KMS-11 (cell line): ENCODE measurements around the gene CYSTM1.

Experiments used
- H2AFZ ChIP-seq: fragments of 200-600 bp; sonication (generic); 2 replicates; pipeline ENCODE4 v1.6.1; 2016; ENCODE audit warnings: antibody characterized with exemption, mixed run types, low read depth
- H3K27ac ChIP-seq: fragments of 200-600 bp; sonication (generic); 2 replicates; pipeline ENCODE4 v1.6.1; 2016; ENCODE audit warnings: mild to moderate bottlenecking, mixed run types
- H3K27me3 ChIP-seq: fragments of 200-600 bp; sonication (generic); 2 replicates; pipeline ENCODE4 v1.6.1; 2017; ENCODE audit warnings: mild to moderate bottlenecking, low read depth, mixed run types, moderate library complexity; ENCODE audit not compliant: insufficient read depth
- H3K36me3 ChIP-seq: fragments of 200-600 bp; sonication (generic); 2 replicates; pipeline ENCODE4 v1.6.1; 2017; ENCODE audit warnings: mild to moderate bottlenecking, mixed run types; ENCODE audit not compliant: insufficient read depth
- H3K4me1 ChIP-seq: fragments of 200-600 bp; sonication (generic); 2 replicates; pipeline ENCODE4 v1.6.1; 2016; ENCODE audit warnings: mild to moderate bottlenecking, low read depth, mixed run types; ENCODE audit not compliant: poor library complexity, severe bottlenecking
- H3K4me2 ChIP-seq: fragments of 200-600 bp; sonication (generic); 2 replicates; pipeline ENCODE4 v1.7.0; 2016; ENCODE audit warnings: mild to moderate bottlenecking, mixed run types
- H3K4me3 ChIP-seq: fragments of 200-600 bp; sonication (generic); IDR thresholded peaks from 2 replicates; pipeline ENCODE4 v1.6.1; 2017; ENCODE audit warnings: low read depth, low read length, mixed read lengths; ENCODE audit not compliant: insufficient read depth
- H3K79me2 ChIP-seq: fragments of 200-600 bp; sonication (generic); 2 replicates; pipeline ENCODE4 v1.6.1; 2016; ENCODE audit warnings: low read depth, mixed run types; ENCODE audit not compliant: insufficient read depth
- H3K9ac ChIP-seq: fragments of 200-600 bp; sonication (generic); 2 replicates; pipeline ENCODE4 v1.6.1; 2016; ENCODE audit warnings: mild to moderate bottlenecking, mixed run types
- H4K20me1 ChIP-seq: fragments of 200-600 bp; sonication (generic); 2 replicates; pipeline ENCODE4 v1.6.1; 2016; ENCODE audit warnings: mild to moderate bottlenecking, mixed run types; ENCODE audit not compliant: insufficient read depth
- TF ChIP-seq, protein P1 (sequence below): fragments of 200-600 bp; sonication (generic); conservative IDR thresholded peaks from 2 replicates; pipeline ENCODE4 v1.6.1; 2017; ENCODE audit warnings: low read depth, mild to moderate bottlenecking, antibody characterized with exemption, low read length, moderate library complexity, mixed read lengths

The CYSTM1 gene

DNA sequence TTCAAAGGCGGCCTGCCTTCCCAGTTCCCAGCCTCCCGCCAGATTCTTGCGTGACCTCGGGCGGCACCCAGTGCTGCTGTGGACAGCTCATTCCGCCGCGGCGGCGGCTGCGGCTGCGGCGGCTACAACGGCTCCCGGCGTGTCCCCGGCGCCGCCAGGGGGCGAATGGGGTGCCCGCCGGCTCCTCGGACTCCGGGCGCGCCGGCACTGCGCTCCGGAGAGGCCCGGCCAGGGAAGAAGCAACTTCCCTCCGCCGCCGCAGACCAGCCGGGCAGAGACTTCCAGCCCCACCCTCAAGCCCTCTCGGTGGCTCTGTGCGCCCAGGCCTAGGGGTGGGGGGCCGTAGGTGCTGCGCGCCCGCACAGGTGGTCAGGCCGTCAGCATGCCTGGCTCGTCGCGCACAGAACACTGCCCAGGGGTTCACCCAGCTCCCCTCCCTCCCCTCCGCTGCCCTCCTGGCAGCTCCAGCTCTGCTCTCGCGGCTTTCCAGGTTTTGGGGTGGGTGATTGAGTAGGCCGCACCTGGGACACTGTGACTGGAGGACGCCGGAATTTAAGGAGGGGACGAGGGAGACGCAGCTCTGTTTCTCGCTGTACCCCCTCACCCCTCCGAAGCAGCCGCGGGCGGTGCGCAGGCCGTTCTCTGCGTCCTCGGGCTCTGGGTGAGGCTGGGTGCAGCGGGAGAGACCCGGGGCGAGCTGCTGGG, 29.0 kb upstream of the CYSTM1 start:
- Histone ChIP-seq H3K4me3 (no peak overlapping the region), H3K79me2 (no peaks in the 10 kb centered on the region), H3K4me2 (no peak overlapping the region), H2AFZ (no peak overlapping the region), H3K9ac (no peak overlapping the region), H3K27ac (no peak overlapping the region), H3K27me3 (no peaks in the 10 kb centered on the region), H4K20me1 (no peaks in the 10 kb centered on the region), H3K36me3 (no peaks in the 10 kb centered on the region), H3K4me1 (no peaks in the 10 kb centered on the region)
- TF ChIP-seq, protein P1, sequence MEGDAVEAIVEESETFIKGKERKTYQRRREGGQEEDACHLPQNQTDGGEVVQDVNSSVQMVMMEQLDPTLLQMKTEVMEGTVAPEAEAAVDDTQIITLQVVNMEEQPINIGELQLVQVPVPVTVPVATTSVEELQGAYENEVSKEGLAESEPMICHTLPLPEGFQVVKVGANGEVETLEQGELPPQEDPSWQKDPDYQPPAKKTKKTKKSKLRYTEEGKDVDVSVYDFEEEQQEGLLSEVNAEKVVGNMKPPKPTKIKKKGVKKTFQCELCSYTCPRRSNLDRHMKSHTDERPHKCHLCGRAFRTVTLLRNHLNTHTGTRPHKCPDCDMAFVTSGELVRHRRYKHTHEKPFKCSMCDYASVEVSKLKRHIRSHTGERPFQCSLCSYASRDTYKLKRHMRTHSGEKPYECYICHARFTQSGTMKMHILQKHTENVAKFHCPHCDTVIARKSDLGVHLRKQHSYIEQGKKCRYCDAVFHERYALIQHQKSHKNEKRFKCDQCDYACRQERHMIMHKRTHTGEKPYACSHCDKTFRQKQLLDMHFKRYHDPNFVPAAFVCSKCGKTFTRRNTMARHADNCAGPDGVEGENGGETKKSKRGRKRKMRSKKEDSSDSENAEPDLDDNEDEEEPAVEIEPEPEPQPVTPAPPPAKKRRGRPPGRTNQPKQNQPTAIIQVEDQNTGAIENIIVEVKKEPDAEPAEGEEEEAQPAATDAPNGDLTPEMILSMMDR: no peak

DNA sequence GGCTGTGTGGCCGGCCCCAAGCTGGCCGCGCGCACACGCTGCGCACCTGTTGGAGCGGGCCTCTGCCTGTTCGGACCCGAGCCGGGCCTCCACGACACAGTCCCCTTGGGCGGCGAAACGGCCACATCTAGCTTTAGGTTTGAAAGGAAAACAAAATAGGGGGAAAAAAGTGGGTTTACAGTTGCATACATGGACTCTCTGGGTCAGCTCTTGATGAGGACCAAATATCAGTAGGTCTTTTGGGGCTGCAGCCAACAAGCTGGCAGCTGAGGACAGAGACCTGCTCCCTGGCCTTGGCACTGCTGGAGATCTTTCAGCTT, 28.5 kb upstream of the CYSTM1 start:
- Histone ChIP-seq H4K20me1 (no peaks in the 10 kb centered on the region), H3K9ac (no peak overlapping the region)

DNA sequence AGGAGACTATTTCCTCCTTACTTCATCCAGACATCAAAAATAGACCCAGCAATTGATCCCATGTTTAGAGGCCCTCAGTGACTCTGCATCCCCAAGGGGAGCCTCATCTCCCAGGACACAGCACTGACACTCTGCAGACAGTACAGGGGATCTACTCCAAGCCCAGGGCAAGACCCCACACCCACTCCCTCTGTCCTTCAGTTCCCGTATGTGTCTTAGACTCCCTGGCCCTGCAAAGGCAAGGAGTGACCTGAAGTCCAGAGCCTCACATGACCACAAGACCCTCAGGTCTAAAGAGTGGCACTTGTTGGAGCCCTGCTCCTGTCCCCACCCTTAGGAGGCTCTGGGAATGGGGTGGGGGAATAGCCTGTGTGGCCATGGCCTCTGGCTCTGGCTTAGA, 27.5 kb upstream of the CYSTM1 start:
- Histone ChIP-seq H3K36me3 (no peaks in the 10 kb centered on the region), H3K4me2 (no peak overlapping the region), H3K4me3 (no peak overlapping the region), H4K20me1 (no peaks in the 10 kb centered on the region), H3K4me1 (no peaks in the 10 kb centered on the region), H3K79me2 (no peaks in the 10 kb centered on the region), H3K9ac (no peak overlapping the region), H3K27me3 (no peaks in the 10 kb centered on the region), H2AFZ (no peak overlapping the region), H3K27ac (no peak overlapping the region)
- TF ChIP-seq, protein P1: no peak

More for the DNA sequence above, 28.5 kb upstream of the CYSTM1 start:
- Histone ChIP-seq H3K4me3 (no peak overlapping the region), H2AFZ (no peak overlapping the region), H3K4me1 (no peaks in the 10 kb centered on the region), H3K79me2 (no peaks in the 10 kb centered on the region), H3K4me2 (no peak overlapping the region), H3K36me3 (no peaks in the 10 kb centered on the region), H3K27ac (no peak overlapping the region), H3K27me3 (no peaks in the 10 kb centered on the region)
- TF ChIP-seq, protein P1: no peak

DNA sequence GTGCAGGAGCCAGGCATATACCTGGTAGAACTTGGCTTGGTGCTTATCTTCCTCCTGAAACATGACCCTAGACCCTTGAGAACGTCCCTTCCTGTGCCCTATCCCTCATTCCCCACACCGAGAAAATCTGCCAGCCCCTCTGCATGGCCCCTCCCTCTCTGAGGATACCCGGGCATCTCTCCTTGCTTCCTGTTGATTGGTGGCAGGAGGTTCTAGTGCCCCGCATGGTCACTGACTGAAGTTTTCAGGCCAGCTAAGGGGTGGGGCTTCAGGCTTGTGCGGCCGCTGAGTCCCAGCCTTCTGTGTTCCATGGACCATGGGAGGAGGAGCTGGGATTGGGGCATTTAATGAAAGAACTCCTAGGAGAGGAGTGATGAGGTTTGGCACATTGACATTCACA, 26.5 kb upstream of the CYSTM1 start:
- Histone ChIP-seq H3K36me3 (no peaks in the 10 kb centered on the region), H3K27me3 (no peaks in the 10 kb centered on the region)
- TF ChIP-seq, protein P1: no peak

More for the DNA sequence above, 26.5 kb upstream of the CYSTM1 start:
- Histone ChIP-seq H2AFZ (no peak overlapping the region), H3K27ac (no peak overlapping the region), H3K4me1 (no peaks in the 10 kb centered on the region), H3K4me3 (no peak overlapping the region), H3K9ac (no peak overlapping the region), H3K4me2 (no peak overlapping the region), H4K20me1 (no peaks in the 10 kb centered on the region), H3K79me2 (no peaks in the 10 kb centered on the region)
